Right atrium auricular region (tissue), 2 donors: ENCODE measurements around the gene FBXL12. TPM values are rescaled to one million over a fixed set of nuclear protein-coding genes. Genes with fewer than 3 reads are reported as not detected.

Source experiments
- DNase-seq: peaks from one replicate; pipeline ENCODE4 v3.0.0-alpha.2; 2019; ENCODE audit warnings: low spot score
- H3K27ac ChIP-seq, 2 donors: fragments of 200-600 bp; sonication (generic); 1 replicate in 1 of 2; 2 replicates in 1 of 2; pipeline ENCODE4 v1.5.1; 2016 to 2019
- H3K27me3 ChIP-seq, 2 donors: fragments of 200-600 bp; sonication (generic); one replicate each; pipeline versions ENCODE4 v1.5.1 to v1.6.0; 2017 to 2019
- H3K36me3 ChIP-seq: fragments of 200-600 bp; sonication (generic); one replicate; pipeline ENCODE4 v1.5.1; 2016
- H3K4me1 ChIP-seq, 2 donors: fragments of 200-600 bp; sonication (generic); one replicate each; pipeline versions ENCODE4 v1.5.1 to v1.6.0; 2017 to 2019
- H3K4me3 ChIP-seq, 2 donors: fragments of 200-600 bp; sonication (generic); 1 replicate in 1 of 2; 2 replicates in 1 of 2; pipeline ENCODE4 v1.5.1; 2017 to 2019; ENCODE audit warnings: mild to moderate bottlenecking in 1 of 2, moderate library complexity in 1 of 2
- H3K9me3 ChIP-seq, 2 donors: fragments of 200-600 bp; sonication (generic); one replicate each; pipeline ENCODE4 v1.5.1; 2019
- CTCF ChIP-seq, 2 donors: fragments of 200-600 bp; sonication (generic); IDR thresholded peaks; one replicate each; pipeline ENCODE4 v1.5.1; 2019; ENCODE audit warnings: antibody characterized with exemption in 2 of 2
- total RNA-seq, 2 donors: library from RNA; depleted of rRNA; stranded (reverse); fragments of >200 nt; gene quantifications; one replicate each; pipeline ENCODE4 v1.1.0, GENCODE V29; 2016

The FBXL12 gene
- total RNA-seq, 2 donors from 2014 or later = 10.2 to 15.8 TPM

DNA sequence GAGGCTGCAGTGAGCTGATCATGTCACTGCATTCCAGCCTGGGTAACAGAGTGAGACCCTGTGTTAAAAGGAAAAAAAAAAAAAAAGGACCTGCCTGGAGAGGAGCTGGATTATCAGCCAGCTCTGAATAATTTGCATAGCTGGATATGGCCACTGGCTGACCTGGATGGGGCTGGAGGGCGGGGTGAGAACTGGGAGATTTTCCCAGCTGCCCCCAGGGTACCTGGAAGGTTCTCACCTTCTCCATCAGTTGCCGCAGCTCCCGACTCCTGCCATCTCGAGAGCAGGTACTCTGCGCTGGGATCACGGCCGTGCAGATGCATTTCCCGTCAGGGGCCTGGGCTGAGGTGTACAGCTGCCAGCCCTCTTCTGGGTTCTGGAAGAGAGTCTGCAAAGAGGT, 41.5 kb upstream of the FBXL12 start:
- Histone ChIP-seq H3K36me3 (no peaks in the 10 kb centered on the region), H3K4me1 (no peaks in the 10 kb centered on the region), H3K27ac (no peak overlapping the region), H3K27me3 (no peaks in the 10 kb centered on the region), H3K4me3 (no peak overlapping the region), H3K9me3 (no peaks in the 10 kb centered on the region)
- TF ChIP-seq CTCF (IDR thresholded peaks at IDR 0.05) = no peak
- DNase-seq = no peak

- no peak for TF ChIP-seq CTCF (IDR thresholded peaks at IDR 0.05)
- Histone ChIP-seq H3K4me3 (no peak overlapping the region), H3K27me3 (no peaks in the 10 kb centered on the region), H3K9me3 (no peaks in the 10 kb centered on the region), H3K27ac (no peak overlapping the region), H3K36me3 (no peaks in the 10 kb centered on the region), H3K4me1 (no peaks in the 10 kb centered on the region)
- no peak for DNase-seq
Observed at GRCh38 chr19:9858766-9859165, 39.9 kb upstream of the FBXL12 start.

DNA sequence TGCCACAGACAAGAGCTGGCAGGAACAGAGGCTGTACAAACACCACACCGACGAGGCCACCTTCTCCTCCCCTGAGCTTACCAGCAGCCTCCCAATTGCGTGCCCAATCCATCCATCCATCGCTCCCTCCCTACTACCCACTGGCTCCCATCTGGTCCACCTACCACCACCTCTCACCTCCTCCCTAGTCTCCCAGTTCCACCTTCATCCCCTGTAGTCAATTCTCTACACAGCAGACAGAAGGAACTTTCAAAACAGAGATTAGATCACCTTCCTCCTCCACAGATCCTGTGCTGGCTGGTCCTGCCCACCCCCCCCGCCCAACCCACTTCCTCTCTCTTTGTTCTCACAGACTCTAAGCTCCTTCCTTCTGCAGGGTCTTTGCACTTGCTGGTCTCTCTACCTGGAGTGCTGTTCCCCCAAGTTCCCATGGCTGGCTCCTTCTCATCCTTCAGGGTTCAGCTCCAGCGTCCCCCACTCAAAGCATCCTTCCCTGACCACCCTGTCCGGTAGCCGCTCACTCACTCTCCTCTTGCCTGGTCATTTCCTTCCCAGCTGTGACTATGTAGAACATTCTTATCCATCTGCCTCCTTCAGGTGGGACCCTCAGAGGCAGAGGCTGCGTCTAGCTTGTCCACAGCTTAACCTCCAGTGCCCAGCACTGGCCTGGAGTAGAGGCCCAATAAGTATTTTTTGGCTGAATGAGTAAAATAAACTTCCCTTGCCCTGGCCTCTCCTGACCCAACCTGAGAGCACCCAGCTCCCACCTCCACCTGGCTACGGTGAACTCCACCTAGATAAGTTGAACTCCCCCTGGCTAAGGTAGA, 39.3 kb upstream of the FBXL12 start:
- TF ChIP-seq CTCF (IDR thresholded peaks at IDR 0.05) = no peak
- DNase-seq = no peak
- Histone ChIP-seq H3K27ac (no peak overlapping the region), H3K36me3 (no peaks in the 10 kb centered on the region), H3K4me3 (no peak overlapping the region), H3K4me1 (no peaks in the 10 kb centered on the region), H3K9me3 (no peaks in the 10 kb centered on the region), H3K27me3 (no peaks in the 10 kb centered on the region)

GRCh38 chr19:9857076-9857721, 38.3 kb upstream of the FBXL12 start:
- no peak for DNase-seq
- no peak overlapping the region for H3K27ac ChIP-seq
- no peak overlapping the region for H3K4me3 ChIP-seq
- H3K4me1 ChIP-seq = no peaks in the 10 kb centered on the region
- no peaks in the 10 kb centered on the region for H3K27me3 ChIP-seq
- no peaks in the 10 kb centered on the region for H3K9me3 ChIP-seq
- TF ChIP-seq CTCF (IDR thresholded peaks at IDR 0.05) = no peak
- H3K36me3 ChIP-seq = no peaks in the 10 kb centered on the region

DNA sequence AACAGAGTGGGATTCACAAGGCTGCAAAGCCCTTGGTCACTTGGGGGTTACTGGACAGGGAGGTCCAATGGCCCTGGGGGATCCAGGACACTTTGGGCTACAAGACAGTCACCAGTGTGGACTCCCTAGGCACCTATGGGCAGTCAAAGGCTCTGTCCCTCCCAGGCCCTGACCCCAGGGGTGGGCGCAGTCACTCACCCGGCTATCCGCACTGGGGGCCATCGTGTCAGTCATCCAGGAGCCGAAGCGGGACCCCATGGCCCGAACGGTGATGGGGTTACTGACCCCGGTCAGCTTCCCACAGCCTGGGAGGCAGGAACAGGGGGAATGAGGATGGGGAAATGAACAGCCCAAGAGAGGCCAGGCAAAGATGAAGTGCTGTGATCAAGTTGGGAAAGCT, 37.7 kb upstream of the FBXL12 start:
- Histone ChIP-seq H3K4me1 (no peaks in the 10 kb centered on the region), H3K27ac (no peak overlapping the region), H3K9me3 (no peaks in the 10 kb centered on the region), H3K36me3 (no peaks in the 10 kb centered on the region), H3K4me3 (no peak overlapping the region), H3K27me3 (no peaks in the 10 kb centered on the region)
- DNase-seq = no peak
- TF ChIP-seq CTCF (IDR thresholded peaks at IDR 0.05) = no peak
